GM23248 (cell line): ENCODE measurements around the gene KCTD16.

ENCODE experiments used
- EZH2 ChIP-seq: fragments of 200-600 bp; sonication (generic); IDR thresholded peaks from 2 replicates; pipeline ENCODE4 v1.6.1; 2018; ENCODE audit warnings: antibody characterized with exemption, mild to moderate bottlenecking; ENCODE audit not compliant: insufficient read depth, poor library complexity, severe bottlenecking
- EZH2phosphoT487 ChIP-seq: fragments of 200-600 bp; sonication (generic); IDR thresholded peaks from 2 replicates; pipeline ENCODE4 v1.6.1; 2018; ENCODE audit warnings: antibody characterized with exemption, moderate library complexity, mild to moderate bottlenecking, low read depth; ENCODE audit not compliant: insufficient read depth

DNA sequence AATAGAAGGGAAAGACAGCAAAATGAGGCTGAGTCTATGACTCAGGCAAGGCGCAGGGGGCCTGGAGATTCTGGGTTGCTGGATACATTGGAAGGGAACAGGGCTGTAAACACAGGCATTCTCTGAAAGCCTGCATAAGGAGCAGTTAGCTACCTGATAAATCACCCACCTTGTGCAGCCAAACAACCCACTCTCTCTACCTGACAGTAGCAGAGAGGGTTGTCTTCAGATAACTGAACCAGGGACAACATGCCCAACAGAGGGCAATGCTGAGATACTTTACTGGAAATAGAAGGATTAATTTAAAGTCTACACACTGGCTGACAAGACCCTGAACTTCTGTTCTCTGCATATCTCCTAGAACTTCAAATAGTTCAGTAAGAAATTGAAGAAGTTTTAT, 161.6 kb downstream of the KCTD16 start:
- no peak for TF ChIP-seq EZH2phosphoT487
- no peak for TF ChIP-seq EZH2
